ENCODE results near the gene NAALADL2.

NAALADL2 gene

DNA sequence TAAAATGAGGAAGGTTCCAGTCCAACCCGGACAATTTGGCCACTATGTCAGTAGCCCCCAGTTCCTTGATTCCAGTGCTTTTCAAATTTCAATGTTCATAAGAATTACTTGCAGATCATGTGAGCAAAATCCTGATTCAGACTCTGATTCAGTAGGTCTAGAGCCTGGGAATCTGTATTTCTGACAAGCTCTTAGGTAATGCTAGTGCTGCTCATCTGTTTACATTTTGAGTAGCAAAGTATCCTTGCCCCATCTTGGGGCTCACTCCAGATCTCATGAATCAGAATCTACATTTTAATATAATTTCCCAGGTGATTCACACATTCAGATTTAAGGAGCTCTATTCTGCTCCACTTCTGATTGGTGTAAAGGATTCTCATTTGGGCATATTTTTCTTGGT lies 142.0 kb downstream of the NAALADL2 start:
- DNase-seq: no peak

DNA sequence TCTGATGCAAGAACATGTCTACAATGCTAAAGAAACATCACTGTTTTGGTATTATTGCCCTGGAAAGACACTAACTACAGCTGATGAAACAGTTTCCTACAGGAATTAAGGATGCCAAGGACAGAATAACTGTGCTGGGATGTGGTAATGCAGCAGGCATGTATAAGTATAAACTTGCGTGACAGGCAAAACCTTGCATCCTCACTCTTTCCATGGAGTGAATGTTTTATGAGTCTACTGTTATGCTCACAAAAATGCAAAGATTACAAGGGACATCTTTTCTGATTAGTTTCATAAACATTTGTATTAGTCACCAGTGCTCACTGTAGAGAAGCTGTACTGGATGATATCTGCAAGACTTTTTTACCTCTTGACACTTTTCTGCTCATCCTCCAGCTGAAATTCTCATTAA lies 143.6 kb downstream of the NAALADL2 start:
- DNase-seq: no peak

DNA sequence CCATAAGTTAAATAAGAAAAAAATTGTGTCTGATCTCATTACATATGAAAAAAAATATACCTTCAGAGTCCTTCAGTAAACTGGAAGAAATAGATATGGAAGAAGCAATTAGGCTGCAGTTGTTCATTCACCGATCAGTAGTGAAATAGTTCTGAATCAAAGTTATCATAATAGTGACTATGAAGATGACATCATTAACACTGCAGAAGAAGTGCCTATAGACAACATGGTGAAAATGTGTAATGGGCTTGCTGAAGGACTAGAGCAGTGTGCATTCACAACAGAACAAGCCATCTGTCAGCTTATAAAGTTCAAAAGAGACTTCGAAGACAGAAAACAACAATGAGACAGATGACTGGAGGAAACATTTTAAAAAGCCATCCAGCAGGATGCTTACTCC lies 144.5 kb downstream of the NAALADL2 start:
- DNase-seq: no peak

DNA sequence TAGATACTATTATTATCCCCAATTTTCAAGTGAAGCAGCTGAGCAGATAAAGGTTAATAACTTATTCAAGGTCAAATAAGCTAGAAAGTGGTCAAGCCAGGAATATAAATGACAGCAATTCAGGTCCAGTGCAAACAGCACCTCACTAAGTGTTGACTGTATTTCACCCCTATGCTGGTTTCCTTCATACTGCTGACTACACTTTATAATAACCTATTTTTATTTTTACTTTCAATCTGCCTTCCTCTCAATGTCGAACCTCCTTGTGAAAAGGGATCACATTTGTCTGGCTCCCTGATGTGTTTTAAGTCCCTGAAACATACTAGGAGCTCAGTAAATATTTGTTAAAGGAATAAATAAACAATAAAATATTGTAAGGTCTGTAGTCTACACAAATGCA lies 146.1 kb downstream of the NAALADL2 start:
- DNase-seq: peak in 1 of 3 experiments; percentile 44

DNA sequence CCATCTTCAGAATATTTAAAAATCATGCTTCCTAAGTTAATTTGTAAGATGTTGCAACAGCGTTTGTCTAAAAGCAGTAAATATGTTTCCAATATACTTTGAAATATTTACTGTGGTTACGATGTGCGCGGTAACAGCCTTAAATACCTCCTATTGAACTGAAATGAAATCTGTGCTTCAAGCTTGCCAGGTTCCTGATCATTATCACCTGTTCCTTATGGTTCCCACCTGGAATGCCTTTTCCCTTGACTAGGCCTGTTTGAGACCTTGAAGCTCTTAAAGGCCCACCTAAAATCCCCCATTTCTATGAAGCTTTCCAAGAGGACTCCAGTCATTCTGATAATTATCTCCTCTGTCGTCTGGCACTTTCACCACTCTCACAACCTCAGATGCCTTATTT lies 146.7 kb downstream of the NAALADL2 start:
- peak in 1 of 3 experiments; percentile 37 for DNase-seq

DNA sequence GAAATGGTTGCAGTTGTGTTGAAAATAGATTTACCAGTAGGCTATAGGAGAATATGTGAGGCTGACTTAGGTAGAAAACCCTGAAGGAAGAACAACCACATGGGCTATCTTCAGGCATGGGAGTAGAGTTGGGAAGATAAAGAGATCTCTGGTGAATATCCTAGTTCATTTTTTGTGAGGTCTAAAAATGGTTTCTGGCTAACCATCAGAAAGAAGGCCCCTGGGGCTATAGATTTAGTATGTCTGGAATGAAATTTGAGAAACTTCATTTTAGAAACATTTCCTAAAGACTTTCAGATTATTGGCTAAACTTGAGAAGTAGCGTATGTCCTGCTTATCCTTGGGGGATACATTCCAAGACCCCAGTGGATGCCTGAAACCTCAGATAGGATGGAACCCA lies 148.2 kb downstream of the NAALADL2 start:
- DNase-seq: no peak

DNA sequence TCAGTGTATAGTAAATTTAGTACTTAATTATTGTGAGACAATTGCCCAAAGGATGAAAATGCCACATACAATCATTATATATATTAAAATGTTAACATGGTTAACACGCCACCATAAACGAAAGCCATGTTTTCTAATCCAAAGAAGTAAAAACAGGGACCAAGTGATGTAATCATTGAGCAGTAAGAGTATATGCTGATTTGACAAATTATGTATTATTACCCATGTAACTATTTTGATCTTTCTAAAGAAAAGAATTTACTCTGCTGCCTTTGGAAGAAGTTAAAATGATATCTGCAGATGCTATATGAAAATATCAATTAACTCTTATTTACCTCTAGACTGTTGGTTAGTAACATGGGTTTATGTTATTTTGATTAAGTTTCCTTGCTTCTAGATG lies 150.2 kb downstream of the NAALADL2 start:
- no peak for DNase-seq

DNA sequence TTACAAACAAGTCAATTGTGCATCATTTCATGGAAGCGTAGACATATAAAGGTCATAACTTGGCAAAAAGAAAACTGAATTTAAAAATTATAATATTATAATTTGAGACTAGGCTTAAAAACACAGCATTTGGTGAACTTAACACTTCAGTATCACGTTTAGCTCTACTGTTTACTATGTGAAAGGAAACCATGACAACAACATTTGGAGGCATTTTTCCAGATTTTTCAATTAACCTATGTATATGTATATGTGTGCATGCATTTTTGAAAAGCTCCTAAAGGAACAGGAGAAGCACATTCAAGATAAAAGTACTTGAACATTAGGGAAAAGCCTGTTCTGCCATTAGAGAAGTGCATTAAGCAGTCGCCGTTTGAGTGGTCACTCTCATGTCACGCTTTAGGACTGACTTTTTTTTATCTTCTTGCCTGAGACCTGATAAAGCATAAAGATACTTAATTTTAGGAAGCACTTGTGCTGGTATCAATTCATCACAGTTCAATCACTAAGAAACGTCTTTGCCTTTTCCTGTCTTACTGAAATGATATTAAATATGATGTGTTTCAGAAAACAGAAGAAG lies 156.0 kb downstream of the NAALADL2 start:
- no peak for DNase-seq

DNA sequence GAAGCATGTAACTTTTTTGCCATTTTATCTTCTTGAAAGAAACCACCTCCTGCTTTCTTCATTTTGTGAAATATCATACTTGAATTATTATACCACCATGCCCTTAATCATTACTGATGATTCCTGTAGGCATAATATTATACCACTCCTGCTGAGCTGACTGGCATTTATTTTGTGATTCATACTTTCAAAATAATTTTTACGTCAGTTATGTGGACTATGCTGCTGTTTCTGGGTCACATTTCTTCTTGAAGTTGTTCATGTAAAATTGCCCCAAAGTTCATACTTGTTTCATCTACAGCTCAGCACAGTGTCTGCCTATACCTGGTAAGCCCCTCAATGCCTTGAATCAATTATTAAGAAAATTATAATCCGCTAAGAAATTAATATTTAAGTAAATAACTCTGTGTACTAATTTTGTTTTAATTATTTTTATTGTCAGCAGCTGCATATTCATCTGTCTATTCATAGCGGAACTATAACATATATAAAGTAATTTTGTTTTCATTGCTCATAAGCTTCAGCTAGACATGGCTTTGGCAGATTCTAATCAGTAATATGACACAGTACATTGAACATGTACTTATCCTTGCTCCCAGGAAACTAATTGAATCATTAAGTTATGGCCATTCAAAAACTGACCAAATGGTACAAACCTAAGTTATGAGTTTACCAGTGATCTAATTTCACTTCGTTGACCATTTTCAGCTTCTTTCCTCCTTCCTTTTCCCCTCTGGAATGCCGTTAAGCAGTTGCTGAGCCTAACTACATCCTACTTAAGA lies 160.0 kb downstream of the NAALADL2 start:
- DNase-seq: no peak

DNA sequence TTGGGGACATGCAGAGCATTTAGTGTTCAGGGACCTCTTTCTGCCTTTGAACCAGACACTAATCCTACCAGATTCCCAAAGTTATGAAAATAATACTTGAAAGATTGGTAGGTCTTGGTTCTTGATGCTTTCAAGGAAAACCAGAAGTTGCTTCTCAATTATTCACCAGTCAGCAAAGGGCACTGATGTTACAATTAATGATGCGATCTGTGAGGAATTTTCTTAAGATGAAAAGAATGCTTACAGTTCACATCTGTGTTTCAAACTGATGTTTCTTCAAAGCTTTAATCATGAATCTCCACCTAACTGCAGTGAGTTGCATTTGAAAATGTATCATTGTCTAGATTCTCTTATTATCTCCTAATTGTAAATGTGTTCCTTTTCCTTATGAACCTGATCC lies 161.0 kb downstream of the NAALADL2 start:
- DNase-seq: no peak

DNA sequence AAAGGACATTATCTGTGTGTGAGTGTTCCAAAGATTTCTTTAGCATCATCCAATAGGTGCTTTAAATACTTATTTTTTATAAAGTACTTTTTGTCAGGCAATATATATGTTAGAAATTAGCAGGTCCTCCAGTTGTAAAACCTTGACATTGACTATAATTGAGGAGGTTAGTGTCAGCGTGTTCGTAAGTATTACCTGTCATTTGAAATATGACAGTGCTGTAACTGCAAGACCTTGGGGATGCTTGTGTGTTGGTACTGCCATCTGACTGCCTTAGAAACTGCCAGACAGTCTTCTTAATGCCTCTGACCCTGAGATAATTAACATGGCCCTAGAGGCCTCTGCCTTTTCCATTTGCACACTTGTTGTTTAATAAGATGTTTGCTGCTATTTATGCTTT lies 170.7 kb downstream of the NAALADL2 start:
- peak in 1 of 3 experiments; percentile 19 for DNase-seq

DNA sequence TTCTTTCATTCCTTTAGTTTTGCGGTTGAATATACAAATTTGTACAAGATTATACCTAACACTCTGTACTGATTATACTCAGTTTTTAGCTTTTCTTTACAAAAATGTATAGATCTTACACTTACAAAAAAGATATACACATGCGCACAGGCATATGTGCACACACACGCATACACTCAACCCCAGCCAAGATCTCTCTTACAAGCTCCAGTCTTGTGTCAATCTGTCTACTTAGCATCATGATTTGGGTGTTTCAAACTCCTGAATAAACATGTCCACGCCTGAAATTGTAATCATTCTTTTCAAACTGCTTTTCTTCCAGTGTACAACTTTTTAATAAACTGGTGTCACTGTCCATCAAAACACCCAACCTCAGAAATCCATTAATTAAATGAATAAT lies 180.7 kb downstream of the NAALADL2 start:
- no peak for DNase-seq

DNA sequence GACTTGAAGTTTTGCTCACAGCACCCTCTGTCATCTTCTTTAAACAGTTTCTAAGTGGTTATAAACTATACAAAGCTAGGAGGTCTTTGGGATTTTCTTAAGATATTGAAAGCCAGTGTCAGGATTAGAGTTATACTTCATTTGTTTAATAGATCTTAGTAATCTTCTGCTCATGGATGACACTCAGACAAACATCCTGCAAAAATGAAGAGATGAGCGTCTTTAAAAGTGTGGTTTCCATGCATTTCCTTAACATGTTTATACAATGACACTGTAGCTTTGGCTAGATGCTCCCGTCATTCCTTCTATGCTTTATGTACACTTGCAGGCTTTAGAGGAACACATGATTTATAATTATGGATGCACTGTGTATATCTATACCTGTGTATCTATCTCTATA lies 182.2 kb downstream of the NAALADL2 start:
- no peak for DNase-seq

DNA sequence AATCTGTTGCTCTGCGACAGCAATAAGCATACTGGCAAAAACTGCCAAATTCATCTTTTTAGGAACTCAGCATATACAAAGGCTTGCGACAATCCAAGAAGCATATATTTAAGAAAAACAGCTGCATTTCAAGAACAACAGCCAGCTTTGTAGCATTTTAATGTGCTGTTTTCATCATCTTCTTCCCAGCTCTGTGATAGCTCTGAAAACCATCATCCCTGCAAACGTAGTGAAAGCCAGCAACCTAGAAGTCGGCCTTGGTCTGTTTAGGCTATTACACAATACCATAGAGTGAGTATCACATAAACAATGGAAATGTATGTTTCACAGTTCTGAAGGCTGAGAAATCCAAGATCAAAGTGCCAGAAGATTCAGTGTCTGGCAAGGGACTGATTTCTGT lies 187.5 kb downstream of the NAALADL2 start:
- DNase-seq: no peak

DNA sequence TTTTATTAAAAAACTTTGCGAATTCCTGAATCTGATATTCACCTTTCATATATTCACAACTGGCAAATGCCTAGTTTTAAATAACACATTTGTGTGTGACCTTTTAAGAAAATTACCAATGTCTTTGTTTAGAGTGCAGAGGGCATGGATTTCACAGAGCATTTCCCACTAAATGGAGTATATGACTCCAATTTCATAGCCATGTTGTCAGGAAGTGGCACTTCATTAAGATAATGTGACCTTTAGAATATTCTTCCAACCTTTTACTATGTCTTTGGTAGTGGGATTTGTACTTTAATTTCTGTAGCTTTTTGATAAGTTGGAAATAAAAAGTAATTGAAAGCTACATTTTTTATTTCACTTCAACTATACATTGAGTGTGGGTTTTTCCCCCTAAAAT lies 188.7 kb downstream of the NAALADL2 start:
- no peak for DNase-seq

DNA sequence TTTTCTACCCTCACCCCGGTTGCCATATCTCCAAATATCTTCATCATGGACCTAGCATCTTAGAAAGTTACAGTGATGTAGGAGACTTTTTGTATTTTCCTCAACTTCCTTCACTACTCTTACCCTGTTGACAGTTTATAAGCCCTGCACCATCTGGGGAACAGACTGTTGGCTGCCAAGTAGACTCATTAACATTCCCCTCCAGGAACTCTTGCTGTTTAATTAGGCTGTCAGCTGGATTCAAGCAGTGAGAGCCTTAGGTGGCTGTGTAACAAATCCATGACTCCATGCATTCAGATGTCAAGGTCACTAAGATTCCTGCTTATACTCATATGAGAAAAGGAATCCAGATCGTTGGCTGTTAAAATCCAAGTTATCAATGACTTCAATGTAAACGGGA lies 198.3 kb downstream of the NAALADL2 start:
- peak in 1 of 3 experiments; percentile 27 for DNase-seq

DNA sequence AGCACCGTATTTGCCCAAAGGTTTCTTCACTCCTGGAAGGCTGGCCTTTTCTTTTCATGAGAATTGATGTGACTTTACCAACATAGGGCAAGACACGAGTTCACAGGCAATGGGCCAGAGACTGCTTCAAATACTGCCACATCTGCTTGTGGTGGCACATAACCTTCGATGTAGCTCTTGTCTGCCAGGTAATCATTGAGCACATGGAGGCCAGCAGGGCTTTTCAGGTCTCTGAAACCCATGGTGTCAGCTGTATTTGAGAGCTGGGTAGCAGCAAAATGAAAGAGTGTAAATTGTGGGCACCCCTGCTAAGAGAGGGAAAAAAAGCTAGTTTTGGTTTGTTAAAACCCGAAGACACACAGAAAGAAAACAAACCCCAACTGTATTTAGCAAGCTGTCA lies 200.7 kb downstream of the NAALADL2 start:
- no peak for DNase-seq

DNA sequence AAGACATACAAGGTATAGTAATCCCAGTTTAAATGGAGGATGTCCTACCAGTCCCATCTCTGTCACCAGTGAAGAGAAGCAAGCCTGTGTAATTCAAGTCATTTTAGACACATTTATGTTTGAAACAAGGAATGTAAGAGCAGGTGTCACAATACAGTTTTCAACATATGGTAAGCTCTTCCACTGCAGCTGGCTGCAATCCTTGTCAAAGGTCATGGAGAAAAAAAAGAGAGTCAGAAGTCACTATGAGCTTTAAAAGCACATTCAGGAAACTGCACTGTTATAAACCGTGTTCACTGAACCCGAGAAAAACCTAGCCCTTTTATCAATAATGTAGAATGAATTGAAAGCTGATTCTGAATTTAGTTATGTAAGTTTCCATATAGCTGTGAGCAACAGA lies 206.4 kb downstream of the NAALADL2 start:
- DNase-seq: no peak

DNA sequence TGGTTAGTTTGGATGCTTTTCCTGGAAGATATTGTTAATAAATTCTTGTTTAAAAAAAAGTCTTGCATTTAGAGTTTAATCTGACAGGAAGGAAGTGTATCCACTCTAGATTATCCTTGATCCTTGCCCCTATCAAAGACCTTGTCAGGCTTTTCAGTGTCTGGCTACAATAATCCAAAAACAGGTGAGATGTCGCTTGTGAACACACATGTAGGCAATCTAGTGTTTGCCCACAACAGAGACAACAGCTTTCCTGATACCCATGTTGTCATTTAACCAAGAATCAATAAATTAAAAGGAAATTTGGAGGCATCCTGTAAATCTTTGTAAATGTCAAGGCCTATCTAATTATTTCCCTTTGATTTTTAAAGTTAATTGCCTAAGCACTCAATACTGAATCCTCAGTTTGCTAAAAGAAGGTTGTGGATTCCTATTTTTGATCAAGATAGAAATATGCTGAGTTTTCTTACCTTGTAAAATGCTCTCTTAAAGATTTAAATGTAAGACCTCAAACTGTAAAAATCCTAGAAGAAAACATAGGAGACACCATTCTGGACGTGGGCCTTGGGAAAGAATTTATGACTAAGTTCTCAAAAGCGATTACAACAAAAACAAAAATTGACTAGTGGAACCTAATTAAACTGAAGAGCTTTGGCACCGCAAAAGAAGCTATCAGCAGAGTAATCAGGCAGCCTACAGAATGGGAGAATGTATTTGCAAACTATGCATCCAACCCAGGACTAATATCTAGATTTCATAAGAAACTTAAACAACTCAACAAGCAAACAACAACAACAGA lies 207.7 kb downstream of the NAALADL2 start:
- DNase-seq: no peak

DNA sequence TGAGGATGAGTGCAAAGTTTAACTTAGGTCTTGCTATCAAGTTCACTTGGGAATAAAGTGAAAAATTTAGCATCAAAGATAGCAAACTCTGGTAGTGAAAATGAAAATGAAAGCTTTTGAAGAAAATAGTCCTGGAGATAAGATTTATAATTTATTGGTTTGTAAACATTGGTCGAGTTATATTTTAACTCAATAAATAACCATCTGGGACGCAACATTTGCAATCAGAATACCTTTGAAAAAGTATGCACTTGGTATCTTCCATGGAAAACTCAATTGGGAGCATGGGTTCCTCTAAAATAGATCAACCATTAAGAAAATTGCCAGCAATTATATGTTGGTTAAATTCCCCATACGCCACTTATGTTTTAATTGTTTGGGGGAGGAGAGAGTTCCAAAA lies 209.5 kb downstream of the NAALADL2 start:
- DNase-seq: no peak

DNA sequence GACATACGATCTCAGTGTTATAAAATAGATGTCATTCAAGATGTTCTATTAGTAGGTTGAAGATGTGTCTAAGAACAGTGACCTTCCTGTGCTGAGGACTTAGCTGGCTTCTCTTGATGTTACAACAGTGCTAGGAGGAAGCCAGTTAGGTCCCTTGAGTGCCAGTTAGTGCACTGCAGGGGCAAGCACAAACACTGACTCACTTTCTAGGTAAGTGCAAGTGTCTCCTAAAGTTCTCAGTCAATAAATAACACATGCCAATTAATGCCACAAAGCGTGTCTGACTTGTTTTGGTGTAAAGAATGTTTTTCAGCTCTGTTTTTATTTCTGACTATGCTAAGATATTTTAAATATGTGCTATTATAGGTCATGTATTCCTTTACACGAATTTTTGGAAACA lies 211.8 kb downstream of the NAALADL2 start:
- DNase-seq: peak in 1 of 3 experiments; percentile 44

DNA sequence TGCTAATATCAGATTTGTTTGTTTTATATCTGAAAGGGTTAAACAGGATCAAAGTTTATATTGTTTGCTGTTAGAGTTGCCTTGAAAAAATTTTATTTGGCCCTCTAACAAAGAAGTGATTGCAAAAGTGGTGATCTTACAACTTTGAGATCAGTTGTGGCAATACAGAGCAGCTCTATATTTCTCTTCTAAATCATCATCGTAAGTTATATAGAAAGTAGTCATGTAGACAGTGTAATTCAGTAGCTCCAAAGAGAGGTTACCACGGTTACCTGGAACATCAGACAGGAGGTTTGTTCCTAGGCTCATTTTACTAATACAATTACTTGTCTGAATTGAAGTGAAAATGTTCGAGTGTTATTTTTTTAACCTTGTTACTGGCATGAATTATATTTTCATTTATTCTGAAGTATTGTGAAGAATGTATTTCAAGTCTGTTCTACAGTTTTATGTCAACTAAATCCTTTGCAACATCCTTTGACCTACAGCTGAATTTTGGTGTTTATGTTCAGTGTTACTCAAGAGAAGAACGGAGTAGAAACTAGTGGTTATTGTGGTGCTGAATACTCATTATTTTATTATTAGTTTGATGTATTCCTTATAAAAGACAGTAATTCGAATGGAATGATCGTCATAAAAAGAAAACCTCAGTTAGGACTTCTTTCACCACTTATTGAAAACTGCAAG lies 214.2 kb downstream of the NAALADL2 start:
- DNase-seq: peak in 1 of 3 experiments; percentile 56

DNA sequence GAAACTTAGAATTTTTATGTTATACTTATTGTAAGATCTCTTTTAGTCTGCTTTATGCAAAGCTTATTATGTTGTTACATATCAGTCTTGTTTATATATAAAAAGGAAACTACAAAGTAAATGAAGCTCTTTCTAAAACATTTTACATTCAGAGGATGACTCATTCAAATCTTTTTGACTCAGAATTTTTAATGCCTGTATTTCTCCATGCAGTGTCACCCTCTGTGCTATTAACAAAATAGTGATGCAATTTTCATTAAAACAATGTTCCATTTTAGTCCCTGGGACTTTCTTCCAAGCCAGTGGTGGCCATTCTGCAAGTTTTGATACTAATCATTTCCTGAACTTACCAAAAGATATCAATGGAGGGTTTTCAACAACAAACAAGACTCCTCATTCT lies 216.1 kb downstream of the NAALADL2 start:
- no peak for DNase-seq

Data from NCI-H1417 (cell line).